Activated naive CD8-positive, alpha-beta T cell treated with anti-CD3 and anti-CD28 coated beads for 36 hours (primary cell): ENCODE data around the gene SCAPER. TPM values are rescaled to one million over a fixed set of nuclear protein-coding genes. Genes with fewer than 3 reads are reported as not detected.
A peak's percentile ranks its signal among the peaks of the same experiment; 100 is the strongest.
"Not testable (repeated sequence)": the region's sequence is repeated elsewhere in the genome, so short reads cannot be mapped to it uniquely, and the experiment has no call there.

Source experiments
- DNase-seq: peaks from one replicate; pipeline ENCODE4 v3.0.0; 2021
- H3K27ac Mint-ChIP-seq: one replicate; pipeline ENCODE4 v1.8.0; 2022; ENCODE audit warnings: mild to moderate bottlenecking, moderate library complexity, mixed read lengths
- H3K27me3 Mint-ChIP-seq: one replicate; pipeline ENCODE4 v1.8.0; 2022; ENCODE audit warnings: mild to moderate bottlenecking, mixed read lengths
- H3K36me3 Mint-ChIP-seq: one replicate; pipeline ENCODE4 v1.8.0; 2021; ENCODE audit warnings: mild to moderate bottlenecking, mixed read lengths
- H3K4me1 Mint-ChIP-seq: one replicate; pipeline ENCODE4 v1.8.0; 2021; ENCODE audit warnings: mixed read lengths
- H3K4me3 Mint-ChIP-seq: one replicate; pipeline ENCODE4 v1.8.0; 2022; ENCODE audit warnings: mild to moderate bottlenecking, moderate library complexity, mixed read lengths
- H3K9me3 Mint-ChIP-seq: one replicate; pipeline ENCODE4 v1.8.0; 2022; ENCODE audit warnings: mixed read lengths
- total RNA-seq, 2 experiments: library from RNA; stranded (reverse); gene quantifications; one replicate each; pipeline ENCODE4 v1.2.3, GENCODE V29; 2021

Gene SCAPER
- total RNA-seq, 2 experiments from 2014 or later = 20.8 to 21.3 TPM

DNA sequence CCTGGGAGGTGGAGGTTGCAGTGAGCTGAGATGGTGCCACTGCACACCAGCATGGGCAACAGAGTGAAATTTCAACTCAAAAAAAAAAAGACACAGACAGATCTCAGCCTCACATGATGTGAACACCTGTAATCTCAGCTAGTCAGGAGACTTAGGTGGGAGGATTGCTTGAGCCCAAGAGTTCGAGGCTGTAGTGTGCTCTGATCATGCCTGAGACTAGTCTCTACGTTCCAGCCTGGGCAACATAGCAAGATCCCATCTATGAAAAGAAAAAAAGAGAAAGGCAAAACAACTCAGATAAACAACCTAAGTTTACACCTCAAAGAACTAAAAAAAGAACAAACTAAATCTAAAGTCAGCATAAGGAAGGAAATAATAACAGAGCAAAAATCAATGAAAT, 11.0 kb downstream of the SCAPER start:
- Mint-ChIP-seq H3K27me3 (no peaks in the 10 kb centered on the region), H3K36me3 (peaks cover 50% of the 10 kb centered on the region), H3K4me3 (no peak overlapping the region), H3K4me1 (peaks cover 25% of the 10 kb centered on the region), H3K27ac (no peak overlapping the region), H3K9me3 (peaks cover 13% of the 10 kb centered on the region)
- DNase-seq = no peak

DNA sequence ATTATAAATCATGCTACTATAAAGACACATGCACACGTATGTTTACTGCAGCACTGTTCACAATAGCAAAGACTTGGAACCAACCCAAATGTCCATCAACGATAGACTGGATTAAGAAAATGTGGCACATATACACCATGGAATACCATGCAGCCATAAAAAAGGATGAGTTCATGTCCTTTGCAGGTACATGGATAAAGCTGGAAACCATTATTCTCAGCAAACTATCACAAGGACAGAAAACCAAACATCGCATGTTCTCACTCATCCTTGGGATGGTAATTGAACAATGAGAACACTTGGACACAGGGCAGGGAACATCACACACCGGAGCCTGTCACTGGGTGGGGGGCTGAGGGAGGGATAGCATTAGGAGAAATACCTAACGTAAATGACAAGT, 12.3 kb downstream of the SCAPER start:
- peaks cover 35% of the 10 kb centered on the region for H3K4me1 Mint-ChIP-seq
- peaks cover 14% of the 10 kb centered on the region for H3K9me3 Mint-ChIP-seq
- not testable (repeated sequence) for H3K27ac Mint-ChIP-seq, H3K27me3 Mint-ChIP-seq, H3K4me3 Mint-ChIP-seq, DNase-seq
- H3K36me3 Mint-ChIP-seq = peaks cover 56% of the 10 kb centered on the region

DNA sequence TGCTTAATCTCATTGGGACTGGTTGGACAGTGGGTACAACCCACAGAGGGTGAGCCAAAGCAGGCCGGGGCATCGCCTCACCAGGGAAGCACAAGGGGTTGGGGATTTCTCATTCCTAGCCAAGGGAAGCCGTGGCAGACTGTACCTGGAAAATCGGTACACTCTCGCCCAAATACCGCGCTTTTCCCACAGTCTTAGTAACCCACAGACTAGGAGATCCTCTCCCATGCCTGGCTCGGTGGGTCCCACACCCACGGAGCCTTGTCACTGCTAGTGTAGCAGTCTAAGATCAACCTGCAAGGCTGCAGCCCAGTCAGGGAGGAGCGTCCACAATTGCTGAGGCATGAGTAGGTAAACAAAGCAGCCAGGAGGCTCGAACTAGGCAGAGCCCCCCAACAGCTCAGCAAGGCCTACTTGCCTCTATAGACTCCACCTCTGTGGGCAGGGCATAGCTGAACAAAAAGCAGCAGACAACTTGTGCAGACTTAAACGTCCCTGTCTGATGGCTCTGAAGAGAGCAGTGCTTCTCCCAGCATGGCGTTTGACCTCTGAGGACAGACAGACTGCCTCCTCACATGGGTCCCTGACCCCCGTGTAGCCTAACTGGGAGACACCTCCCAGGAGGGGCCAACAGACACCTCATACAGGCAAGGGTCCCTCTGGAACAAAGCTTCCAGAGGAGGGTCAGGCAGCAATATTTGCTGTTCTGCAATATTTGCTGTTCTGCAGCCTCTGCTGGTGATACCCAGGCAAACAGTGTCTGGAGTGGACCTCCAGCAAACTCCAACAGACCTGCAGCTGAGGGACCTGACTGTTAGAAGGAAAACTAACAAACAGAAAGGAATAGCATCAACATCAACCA, 17.6 kb downstream of the SCAPER start:
- Mint-ChIP-seq H3K36me3 (peaks cover 52% of the 10 kb centered on the region), H3K4me1 (peaks cover 16% of the 10 kb centered on the region)
- not testable (repeated sequence) for DNase-seq, H3K27ac Mint-ChIP-seq, H3K4me3 Mint-ChIP-seq, H3K27me3 Mint-ChIP-seq, H3K9me3 Mint-ChIP-seq

DNA sequence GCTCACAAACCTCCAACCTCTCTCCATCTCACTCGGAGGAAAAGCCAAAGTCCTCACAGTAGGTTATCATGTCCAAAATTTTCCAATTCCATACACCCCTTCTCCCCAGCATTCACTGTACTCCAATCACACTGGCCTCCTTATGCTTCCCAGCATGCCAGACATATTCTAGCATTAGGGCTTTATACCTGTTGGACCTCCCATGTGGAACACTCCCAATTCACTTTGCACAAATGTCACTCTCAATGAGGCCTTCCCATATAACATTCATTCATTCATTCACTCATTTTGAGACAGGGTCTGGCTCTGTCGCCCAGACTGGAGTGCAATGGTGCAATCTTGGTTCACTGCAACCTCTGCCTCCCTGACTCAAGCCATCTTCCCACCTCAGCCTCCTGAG, 19.9 kb downstream of the SCAPER start:
- H3K9me3 Mint-ChIP-seq = peaks cover 3% of the 10 kb centered on the region
- H3K27me3 Mint-ChIP-seq = no peaks in the 10 kb centered on the region
- H3K4me1 Mint-ChIP-seq = peaks cover 16% of the 10 kb centered on the region
- H3K4me3 Mint-ChIP-seq = no peak overlapping the region
- peaks cover 45% of the 10 kb centered on the region for H3K36me3 Mint-ChIP-seq
- H3K27ac Mint-ChIP-seq = no peak overlapping the region
- DNase-seq = no peak

DNA sequence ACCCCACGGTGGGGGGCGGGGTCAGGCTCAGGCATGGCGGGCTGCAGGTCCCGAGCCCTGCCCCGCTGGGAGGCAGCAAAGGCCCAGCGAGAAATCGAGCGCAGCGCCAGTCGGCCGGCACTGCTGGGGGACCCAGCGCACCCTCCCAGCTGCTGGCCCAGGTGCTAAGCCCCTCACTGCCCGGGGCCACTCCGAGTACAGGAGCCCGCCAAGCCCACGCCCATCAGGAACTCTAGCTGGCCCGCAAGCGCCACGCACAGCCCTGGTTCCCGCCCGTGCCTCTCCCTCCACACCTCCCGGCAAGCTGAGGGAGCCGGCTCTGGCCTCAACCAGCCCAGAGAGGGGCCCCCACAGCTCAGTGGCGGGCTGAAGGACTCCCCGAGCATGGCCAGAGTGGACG, 29.2 kb downstream of the SCAPER start:
- peaks cover 32% of the 10 kb centered on the region for H3K36me3 Mint-ChIP-seq
- no peak for DNase-seq

DNA sequence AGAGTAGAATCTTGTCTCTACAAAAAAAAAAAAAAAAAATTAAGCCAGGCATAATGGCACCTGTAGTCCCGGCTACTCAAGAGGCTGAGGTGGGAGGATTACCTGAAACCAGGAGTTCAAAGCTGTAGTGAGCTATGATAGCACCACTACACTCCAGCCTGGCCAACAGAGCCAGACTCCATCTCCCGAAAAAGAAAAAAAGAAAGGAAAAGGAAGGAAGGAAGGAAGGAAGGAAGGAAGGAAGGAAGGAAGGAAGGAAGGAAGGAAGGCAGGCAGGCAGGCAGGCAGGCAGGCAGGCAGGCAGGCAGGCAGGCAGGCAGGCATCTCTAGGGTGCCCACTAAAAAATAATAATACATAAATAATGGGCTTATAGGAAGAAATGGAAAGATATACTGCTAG, 32.1 kb downstream of the SCAPER start:
- peaks cover 21% of the 10 kb centered on the region for H3K4me1 Mint-ChIP-seq
- peak overlapping the region; percentile 52 for H3K27ac Mint-ChIP-seq
- H3K36me3 Mint-ChIP-seq = peaks cover 25% of the 10 kb centered on the region
- H3K27me3 Mint-ChIP-seq, H3K9me3 Mint-ChIP-seq, H3K4me3 Mint-ChIP-seq, DNase-seq: not testable (repeated sequence)

More for the DNA sequence above, 29.2 kb downstream of the SCAPER start:
- peaks cover 19% of the 10 kb centered on the region for H3K4me1 Mint-ChIP-seq
- H3K27me3 Mint-ChIP-seq = no peaks in the 10 kb centered on the region
- H3K4me3 Mint-ChIP-seq = no peak overlapping the region
- peaks cover 4% of the 10 kb centered on the region for H3K9me3 Mint-ChIP-seq
- H3K27ac Mint-ChIP-seq = no peak overlapping the region

DNA sequence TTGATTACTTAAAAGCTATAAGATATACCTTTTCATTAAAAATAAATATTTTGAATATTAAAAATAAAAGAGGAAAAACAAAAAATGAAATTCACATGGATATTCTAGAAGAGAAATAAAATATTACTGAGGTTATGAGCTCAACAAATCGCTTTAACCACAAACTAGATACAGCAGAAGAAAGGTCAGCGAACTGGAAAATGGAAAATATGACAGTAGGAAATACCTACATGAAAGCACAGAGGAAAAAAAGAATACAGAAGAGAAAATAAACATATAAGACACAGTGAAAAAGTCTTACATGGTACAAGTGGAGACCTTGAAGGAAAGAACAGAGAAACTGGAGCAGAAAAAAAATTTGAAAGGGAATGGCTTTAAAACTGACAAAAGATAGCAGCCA, 33.2 kb downstream of the SCAPER start:
- peak overlapping the region; percentile 7 for H3K4me3 Mint-ChIP-seq
- no peak for DNase-seq
- peaks cover 27% of the 10 kb centered on the region for H3K4me1 Mint-ChIP-seq
- peaks cover 4% of the 10 kb centered on the region for H3K9me3 Mint-ChIP-seq
- peaks cover 20% of the 10 kb centered on the region for H3K36me3 Mint-ChIP-seq
- no peaks in the 10 kb centered on the region for H3K27me3 Mint-ChIP-seq
- peak overlapping the region; percentile 88 for H3K27ac Mint-ChIP-seq

DNA sequence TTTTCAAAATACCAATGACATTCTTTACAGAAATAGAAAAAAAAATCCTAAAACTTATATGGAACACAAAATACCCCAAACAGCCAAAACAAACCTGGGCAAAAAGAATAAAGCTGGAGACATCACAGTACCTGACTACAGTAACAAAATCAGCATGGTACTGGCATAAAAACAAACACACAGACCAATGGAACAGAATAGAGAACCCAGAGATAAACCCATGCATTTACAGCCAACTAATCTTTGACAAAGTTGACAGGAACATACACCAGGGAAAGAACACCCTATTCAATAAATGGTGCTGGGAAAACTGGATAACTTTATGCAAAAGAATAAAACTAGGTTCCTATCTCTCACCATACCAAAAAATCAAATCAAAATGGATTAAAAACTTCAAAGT, 36.4 kb downstream of the SCAPER start:
- no peak for DNase-seq
- Mint-ChIP-seq H3K4me1 (peaks cover 50% of the 10 kb centered on the region), H3K27ac (no peak overlapping the region), H3K9me3 (peaks cover 4% of the 10 kb centered on the region), H3K4me3 (no peak overlapping the region), H3K36me3 (peaks cover 14% of the 10 kb centered on the region), H3K27me3 (no peaks in the 10 kb centered on the region)

DNA sequence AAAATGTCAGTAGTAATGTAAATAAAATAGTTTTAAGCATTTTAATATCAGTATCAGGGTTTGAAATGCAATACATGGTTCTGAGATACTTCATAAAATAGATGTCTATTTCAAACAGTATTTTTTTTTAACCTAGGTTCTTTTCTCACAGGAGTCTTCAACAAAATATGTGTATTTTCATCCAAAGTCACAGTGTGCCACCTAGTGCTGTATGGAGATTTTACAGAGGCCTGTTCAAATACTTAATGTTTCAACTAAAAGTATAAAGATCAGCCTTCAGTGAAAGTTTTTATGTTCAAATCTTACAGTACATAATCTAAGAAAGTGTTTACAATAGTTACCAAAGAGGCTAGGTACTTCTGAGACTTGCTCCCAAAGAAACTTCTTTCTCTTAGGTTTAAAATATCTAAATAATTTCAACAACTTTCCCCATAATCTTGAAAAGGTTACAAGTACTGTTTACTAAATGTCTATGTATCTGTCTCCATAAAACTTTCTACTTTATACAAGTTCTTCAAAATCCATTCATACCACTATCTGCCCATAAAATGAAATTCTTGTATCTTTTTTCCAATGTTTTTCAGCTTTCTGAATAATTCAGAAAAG, 38.3 kb downstream of the SCAPER start:
- Mint-ChIP-seq H3K4me1 (peaks cover 55% of the 10 kb centered on the region), H3K9me3 (no peaks in the 10 kb centered on the region), H3K27me3 (no peaks in the 10 kb centered on the region), H3K27ac (no peak overlapping the region), H3K36me3 (peaks cover 12% of the 10 kb centered on the region), H3K4me3 (no peak overlapping the region)
- no peak for DNase-seq

DNA sequence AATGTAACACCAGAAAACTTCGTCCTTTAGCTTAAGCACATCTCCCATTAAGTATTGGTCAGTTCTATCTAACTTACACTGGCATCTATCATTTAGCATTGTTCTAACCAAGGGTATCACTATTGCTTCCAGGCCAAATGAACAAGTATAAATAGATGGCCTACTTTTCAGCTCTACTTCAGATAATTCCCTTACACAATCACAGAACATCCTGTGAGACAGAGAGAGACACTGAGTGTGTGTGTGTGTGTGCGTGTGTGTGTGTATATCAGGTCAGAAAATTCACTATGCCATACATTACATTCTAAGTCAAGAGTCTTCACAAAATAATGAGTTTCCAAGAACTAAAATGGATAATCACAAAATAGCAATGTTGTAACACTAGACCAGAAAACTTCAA, 39.1 kb downstream of the SCAPER start:
- H3K27me3 Mint-ChIP-seq = no peaks in the 10 kb centered on the region
- peak overlapping the region; percentile 39 for H3K27ac Mint-ChIP-seq
- no peaks in the 10 kb centered on the region for H3K9me3 Mint-ChIP-seq
- peaks cover 17% of the 10 kb centered on the region for H3K36me3 Mint-ChIP-seq
- H3K4me3 Mint-ChIP-seq = no peak overlapping the region
- peaks cover 61% of the 10 kb centered on the region for H3K4me1 Mint-ChIP-seq
- no peak for DNase-seq

DNA sequence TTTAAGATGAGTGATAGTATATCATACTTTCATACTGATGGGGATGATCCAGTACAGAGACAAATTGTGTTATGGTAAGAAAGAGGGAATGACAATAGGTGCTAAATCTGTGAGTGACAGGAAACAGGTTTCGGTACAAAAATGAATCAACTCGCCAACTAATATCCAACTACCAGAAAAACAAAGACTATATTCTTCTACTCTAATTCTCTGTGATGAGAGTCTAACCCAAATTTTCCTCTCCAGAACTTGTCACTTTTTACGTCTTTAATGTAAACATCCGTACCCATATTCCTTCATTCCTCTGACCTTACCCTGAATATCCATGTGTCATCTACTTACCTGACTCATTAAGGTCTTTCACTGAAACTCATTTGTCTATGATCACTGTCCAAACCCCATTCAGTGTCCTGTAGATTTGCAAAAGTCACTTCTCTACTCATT, 39.6 kb downstream of the SCAPER start:
- H3K27ac Mint-ChIP-seq = peak overlapping the region; percentile 39
- no peaks in the 10 kb centered on the region for H3K27me3 Mint-ChIP-seq
- no peak overlapping the region for H3K4me3 Mint-ChIP-seq
- peaks cover 16% of the 10 kb centered on the region for H3K36me3 Mint-ChIP-seq
- H3K9me3 Mint-ChIP-seq = no peaks in the 10 kb centered on the region
- no peak for DNase-seq
- peaks cover 61% of the 10 kb centered on the region for H3K4me1 Mint-ChIP-seq

DNA sequence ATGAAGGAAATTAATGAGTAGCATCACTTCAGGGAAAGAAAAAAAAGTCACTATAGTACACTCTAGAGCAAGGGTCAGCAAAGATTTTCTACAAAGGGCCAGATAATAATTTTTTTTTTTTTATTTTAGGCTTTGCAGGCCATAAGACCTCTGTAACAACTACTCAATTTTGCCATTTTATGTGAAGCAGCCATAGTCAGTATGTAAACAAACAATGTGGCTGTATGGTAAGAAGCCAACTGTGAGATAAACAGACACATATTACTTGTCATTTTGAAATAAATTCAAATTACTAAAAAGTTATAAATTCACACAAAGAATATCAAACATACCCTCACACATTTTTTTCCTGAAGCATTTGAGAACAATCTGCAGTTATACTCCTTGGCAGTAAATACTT, 40.6 kb downstream of the SCAPER start:
- no peak overlapping the region for H3K4me3 Mint-ChIP-seq
- H3K27ac Mint-ChIP-seq = no peak overlapping the region
- no peaks in the 10 kb centered on the region for H3K27me3 Mint-ChIP-seq
- peaks cover 10% of the 10 kb centered on the region for H3K36me3 Mint-ChIP-seq
- H3K9me3 Mint-ChIP-seq = no peaks in the 10 kb centered on the region
- no peak for DNase-seq
- H3K4me1 Mint-ChIP-seq = peaks cover 56% of the 10 kb centered on the region

DNA sequence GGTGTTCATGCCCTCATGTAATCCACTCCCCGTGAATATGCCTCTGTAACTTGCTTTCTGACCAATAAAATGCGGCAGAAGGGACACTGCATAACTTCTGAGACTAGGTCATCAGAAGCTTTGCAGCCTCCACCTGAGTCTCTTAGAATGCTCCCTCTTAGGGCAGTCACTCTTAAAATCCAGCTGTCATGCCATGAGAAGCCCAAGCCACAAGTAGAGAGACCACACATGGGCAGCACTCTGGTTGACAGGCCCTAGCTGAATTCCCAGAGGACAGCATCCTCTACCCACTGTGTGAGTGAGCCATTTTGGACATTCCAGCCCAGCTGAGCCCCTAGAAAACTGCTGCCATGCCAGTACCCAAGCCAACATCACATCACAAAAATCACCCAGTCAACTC, 41.4 kb downstream of the SCAPER start:
- H3K4me1 Mint-ChIP-seq = peaks cover 50% of the 10 kb centered on the region
- H3K36me3 Mint-ChIP-seq = peaks cover 10% of the 10 kb centered on the region
- H3K27me3 Mint-ChIP-seq = no peaks in the 10 kb centered on the region
- H3K4me3 Mint-ChIP-seq = no peak overlapping the region
- H3K27ac Mint-ChIP-seq = no peak overlapping the region
- H3K9me3 Mint-ChIP-seq = no peaks in the 10 kb centered on the region
- no peak for DNase-seq

DNA sequence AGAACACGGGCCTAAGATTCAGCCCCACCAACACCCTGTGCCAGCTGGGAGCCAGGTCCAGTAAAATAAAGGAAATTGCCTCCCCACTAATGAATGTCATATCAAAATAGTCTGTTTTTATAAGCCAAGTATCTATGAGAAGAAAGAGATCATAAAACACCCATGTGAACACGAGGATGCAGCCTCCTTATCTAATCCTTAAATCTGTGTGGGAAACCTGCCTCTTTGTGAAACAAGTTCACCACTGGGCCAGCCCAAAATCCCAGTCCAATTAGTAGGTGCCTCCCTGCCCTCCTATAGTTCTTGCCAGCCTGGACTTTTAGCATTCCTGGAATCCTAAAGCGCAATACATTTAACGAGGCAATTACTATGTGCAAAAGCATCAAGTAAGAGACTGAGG, 42.0 kb downstream of the SCAPER start:
- Mint-ChIP-seq H3K9me3 (no peaks in the 10 kb centered on the region), H3K4me3 (no peak overlapping the region), H3K27me3 (no peaks in the 10 kb centered on the region), H3K36me3 (peaks cover 13% of the 10 kb centered on the region), H3K4me1 (peaks cover 48% of the 10 kb centered on the region), H3K27ac (no peak overlapping the region)
- DNase-seq = no peak

DNA sequence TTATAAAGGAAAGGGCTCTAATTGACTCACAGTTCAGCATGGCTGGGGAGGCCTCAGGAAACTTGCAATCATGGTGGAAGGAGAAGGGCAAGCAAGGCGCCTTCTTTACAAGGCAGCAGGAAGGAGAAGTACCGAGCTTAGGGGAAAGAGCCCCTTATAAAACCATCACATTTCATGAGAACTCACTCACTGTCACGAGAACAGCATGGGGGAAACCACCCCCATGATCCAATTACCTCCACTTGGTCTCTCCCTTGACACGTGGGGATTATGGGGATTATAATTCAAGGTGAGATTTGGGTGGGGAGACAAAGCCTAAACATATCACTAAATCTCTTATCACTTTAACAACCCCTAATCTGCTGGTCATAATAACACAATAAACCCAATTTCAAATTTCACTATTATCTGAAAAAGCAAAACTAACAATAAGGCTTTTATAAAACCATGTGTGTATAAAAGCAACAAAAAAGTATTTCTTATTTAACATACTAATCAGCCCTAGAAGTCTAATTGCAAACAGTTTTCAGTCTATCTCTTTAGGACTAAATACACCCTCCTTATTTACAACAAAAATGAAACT, 43.2 kb downstream of the SCAPER start:
- H3K9me3 Mint-ChIP-seq = no peaks in the 10 kb centered on the region
- DNase-seq = no peak
- H3K36me3 Mint-ChIP-seq = peaks cover 16% of the 10 kb centered on the region
- no peak overlapping the region for H3K4me3 Mint-ChIP-seq
- H3K4me1 Mint-ChIP-seq = peaks cover 40% of the 10 kb centered on the region
- H3K27me3 Mint-ChIP-seq = no peaks in the 10 kb centered on the region
- no peak overlapping the region for H3K27ac Mint-ChIP-seq
